A549 (cell line): Measurements from ENCODE around the gene UBN1. TPM values are rescaled to one million over a fixed set of nuclear protein-coding genes. Genes with fewer than 3 reads are reported as not detected.

ENCODE experiments used
- ATAC-seq, 2 experiments: fragments of 200-7000 bp in 1 of 2; fragments of >200 bp in 1 of 2; cut with Nextera tagmentation in 1 of 2; cut with Tn5 transposase in 1 of 2; 3 replicates each; pipeline versions ENCODE4 v1.8.0 to v1.9.1; 2018 to 2020; ENCODE audit warnings: mild to moderate bottlenecking in 1 of 2, moderate library complexity in 1 of 2
- CTCF ChIA-PET: fragments of 300-600 bp; sonication (Branson Sonifier 250); formaldehyde crosslinking; extraction: SDS; loops from one replicate; lab custom pipeline; 2021; ENCODE audit warnings: antibody characterized with exemption, inconsistent platforms; lab: Yijun Ruan, JAX
- POLR2A ChIA-PET: fragments of 350-600 bp; formaldehyde crosslinking; extraction: SDS; loops from one replicate; lab custom pipeline; 2021; ENCODE audit warnings: antibody characterized with exemption, inconsistent platforms; lab: Yijun Ruan, JAX
- DNase-seq, 2 experiments: peaks; one replicate each; pipeline versions ENCODE4 v3.0.0 to v3.0.0-alpha.2; 2011 to 2016; ENCODE audit warnings: low read depth in 1 of 2, low spot score in 1 of 2
- FAIRE-seq: peaks from 2 replicates; lab custom pipeline; 2011; peaks lifted over from hg19 to GRCh38; lab: Jason Lieb, UNC
- H3K27ac ChIP-seq, 2 experiments: fragments of >200 bp; sonication (Bioruptor Twin); formaldehyde crosslinking; 3 replicates each; pipeline ENCODE4 v1.5.1; 2016 to 2017
- H3K4me1 ChIP-seq: fragments of >200 bp; sonication (Bioruptor Twin); formaldehyde crosslinking; 3 replicates; pipeline ENCODE4 v1.6.1; 2016
- H3K4me2 ChIP-seq: fragments of >200 bp; sonication (Bioruptor Twin); formaldehyde crosslinking; 3 replicates; pipeline ENCODE4 v1.6.1; 2016
- H3K4me3 ChIP-seq: fragments of >200 bp; sonication (Bioruptor Twin); formaldehyde crosslinking; 3 replicates; pipeline ENCODE4 v1.5.1; 2016
- H3K9me3 ChIP-seq: fragments of >200 bp; sonication (Bioruptor Twin); formaldehyde crosslinking; 3 replicates; pipeline ENCODE4 v1.6.1; 2016
- CEBPB ChIP-seq, 2 experiments: fragments of >200 bp in 1 of 2; sonication (Bioruptor Twin) in 1 of 2; formaldehyde crosslinking in 1 of 2; IDR thresholded peaks; 2 replicates each; pipeline ENCODE4 v1.6.1; 2012 to 2016
- CHD2 ChIP-seq: fragments of 150-350 bp; IDR thresholded peaks from 2 replicates; pipeline ENCODE4 v1.6.1; 2014; ENCODE audit warnings: low read length; ENCODE audit not compliant: partially characterized antibody
- CTCF ChIP-seq: fragments of >200 bp; sonication (Bioruptor Twin); formaldehyde crosslinking; IDR thresholded peaks from 3 replicates; pipeline ENCODE4 v1.5.1; 2016
- E2F6 ChIP-seq: IDR thresholded peaks from 2 replicates; pipeline ENCODE4 v1.6.1; 2012; ENCODE audit warnings: low read depth, borderline replicate concordance
- EHF ChIP-seq: fragments of 250-450 bp; sonication (Bioruptor Pico); IDR thresholded peaks from 2 replicates; pipeline ENCODE4 v1.5.0; 2020; ENCODE audit warnings: mild to moderate bottlenecking
- EHMT2 ChIP-seq: fragments of 200-600 bp; sonication (generic); IDR thresholded peaks from 2 replicates; pipeline ENCODE4 v1.6.1; 2016; ENCODE audit warnings: antibody characterized with exemption, low read depth, mild to moderate bottlenecking, moderate library complexity
- ELK1 ChIP-seq: fragments of 150-350 bp; IDR thresholded peaks from 2 replicates; pipeline ENCODE4 v1.6.1; 2014; ENCODE audit warnings: low read depth, mild to moderate bottlenecking, low read length
- ESRRA ChIP-seq: fragments of 150-350 bp; IDR thresholded peaks from 2 replicates; pipeline ENCODE4 v1.6.1; 2014; ENCODE audit warnings: mild to moderate bottlenecking, low read length, borderline replicate concordance
- FOSB ChIP-seq: fragments of 250-450 bp; sonication (Bioruptor Pico); IDR thresholded peaks from 2 replicates; pipeline ENCODE4 v1.5.0; 2020; ENCODE audit warnings: mild to moderate bottlenecking, moderate library complexity
- HDAC2 ChIP-seq: fragments of 200-600 bp; sonication (generic); IDR thresholded peaks from 2 replicates; pipeline ENCODE4 v1.6.1; 2016
- HMGXB4 ChIP-seq: fragments of 250-450 bp; sonication (Bioruptor Pico); IDR thresholded peaks from 2 replicates; pipeline ENCODE4 v1.5.0; 2021; ENCODE audit warnings: mild to moderate bottlenecking, moderate library complexity, borderline replicate concordance
- JUN ChIP-seq, 2 experiments: fragments of >200 bp; sonication (Bioruptor Twin); formaldehyde crosslinking; IDR thresholded peaks; 2 replicates in 1 of 2; 3 replicates in 1 of 2; pipeline ENCODE4 v1.6.1; 2016 to 2017
- JUNB ChIP-seq: fragments of >200 bp; sonication (Bioruptor Twin); formaldehyde crosslinking; IDR thresholded peaks from 2 replicates; pipeline ENCODE4 v1.6.1; 2016
- KDM5A ChIP-seq: fragments of 200-600 bp; sonication (generic); IDR thresholded peaks from 2 replicates; pipeline ENCODE4 v1.6.1; 2016; ENCODE audit warnings: antibody characterized with exemption, mild to moderate bottlenecking
- MYC ChIP-seq: IDR thresholded peaks from 2 replicates; pipeline ENCODE4 v1.6.1; 2012; ENCODE audit warnings: mild to moderate bottlenecking, inconsistent platforms, low read length, improper control_type of control experiment, borderline replicate concordance
- PBX3 ChIP-seq: IDR thresholded peaks from 2 replicates; pipeline ENCODE4 v1.6.1; 2012
- PHF8 ChIP-seq: fragments of 200-600 bp; sonication (generic); IDR thresholded peaks from 2 replicates; pipeline ENCODE4 v1.6.1; 2016; ENCODE audit warnings: low read depth, mild to moderate bottlenecking, antibody characterized with exemption, moderate library complexity, borderline replicate concordance
- POLR2AphosphoS2 ChIP-seq: conservative IDR thresholded peaks from 2 replicates; pipeline ENCODE4 v1.6.1; 2012; ENCODE audit warnings: low read length, improper control_type of control experiment, inconsistent platforms
- RAD21 ChIP-seq, 2 experiments: fragments of >200 bp in 1 of 2; sonication (Bioruptor Twin) in 1 of 2; formaldehyde crosslinking in 1 of 2; IDR thresholded peaks in 1 of 2; conservative IDR thresholded peaks in 1 of 2; 2 replicates in 1 of 2; 3 replicates in 1 of 2; pipeline ENCODE4 v1.6.1; 2012 to 2018; ENCODE audit warnings: inconsistent platforms in 1 of 2
- RARB ChIP-seq: fragments of 250-450 bp; sonication (Bioruptor Pico); IDR thresholded peaks from 2 replicates; pipeline ENCODE4 v1.8.0; 2021; ENCODE audit warnings: mild to moderate bottlenecking, moderate library complexity
- RCOR1 ChIP-seq: fragments of 150-350 bp; IDR thresholded peaks from 2 replicates; pipeline ENCODE4 v1.6.1; 2014; ENCODE audit warnings: antibody characterized with exemption, low read length, low read depth
- REST ChIP-seq: fragments of 200-600 bp; sonication (generic); IDR thresholded peaks from 2 replicates; pipeline ENCODE4 v1.6.1; 2016; ENCODE audit warnings: antibody characterized with exemption, mild to moderate bottlenecking, moderate library complexity
- TFCP2L1 ChIP-seq: fragments of 250-450 bp; sonication (Bioruptor Pico); IDR thresholded peaks from 2 replicates; pipeline ENCODE4 v1.5.0; 2021; ENCODE audit warnings: mild to moderate bottlenecking
- WGBS: methylation state at CpG from one replicate; pipeline ENCODE4 v1.1.6; 2017; ENCODE audit errors: missing lambda C conversion rate; 5-methylcytosine and 5-hydroxymethylcytosine counted together
- polyA plus RNA-seq, 4 experiments: library from polyadenylated mRNA; depleted of rRNA in 3 of 4; stranded (reverse); fragments of >200 nt; fragmentation: RNase III in 1 of 4; extraction: RNeasy Plus Mini Kit Qiagen cat#74134 plus additional on column Dnase treatment in 1 of 4; gene quantifications; 2 replicates in 3 of 4; 3 replicates in 1 of 4; pipeline ENCODE4 v1.2.3, GENCODE V29; 2011 to 2017

The UBN1 gene
- polyA plus RNA-seq, 2 of the 4 experiments (the other 2 are of a cell fraction), result 14.2 to 20.0 TPM

GRCh38 chr16:4913130-4913773, 66.0 kb downstream of the UBN1 start (continued):
- no peak for TF ChIP-seq CTCF
- no peak for TF ChIP-seq TFCP2L1 (CRISPR knock-in tag)
- no peak for TF ChIP-seq EHF (CRISPR knock-in tag)
- no peak for TF ChIP-seq EHMT2
- no peak for TF ChIP-seq HDAC2
- no peak for TF ChIP-seq ELK1
- TF ChIP-seq, all 56 proteins: peak for 0

- Histone ChIP-seq H3K4me2 (no peak overlapping the region), H3K4me1 (peaks cover 8% of the 10 kb centered on the region; the same call in 2 of the 3 replicates), H3K9me3 (no peaks in the 10 kb centered on the region), H3K27ac (peak overlapping the region in 1 of 2 experiments; percentile 39; a peak in 1 of 6 replicates), H3K4me3 (no peak overlapping the region)
- DNase-seq (no peak), FAIRE-seq (no peak), ATAC-seq (no peak)
- POLR2A ChIA-PET, result no interaction called here
- WGBS, result 90% methylated on average over 11 of the region's 15 CpGs
- CTCF ChIA-PET, result interaction anchor here (1.1 to 1.5 kb wide), 3 partner anchors 22 to 50 kb away, joined by 3 read pairs; no protein-coding TSS in a partner anchor
- TF ChIP-seq ELK1 (no peak), ESRRA (no peak), REST (no peak), KDM5A (no peak), TFCP2L1 (CRISPR knock-in tag) (no peak), RCOR1 (no peak), JUNB (no peak), E2F6 (no peak), PBX3 (no peak), CHD2 (no peak), FOSB (CRISPR knock-in tag) (no peak), POLR2AphosphoS2 (no peak), HMGXB4 (CRISPR knock-in tag) (no peak), RAD21 (conservative IDR thresholded peaks at IDR 0.05 in 1 of 2, IDR thresholded peaks at IDR 0.05 in 1 of 2) (no peak), CEBPB (IDR thresholded peaks at IDR 0.05) (no peak), PHF8 (no peak), MYC (no peak), RARB (no peak), JUN (IDR thresholded peaks at IDR 0.05) (no peak)
Observed at GRCh38 chr16:4913774-4914525, 66.7 kb downstream of the UBN1 start.
